C4-2B (cell line): Measurements from ENCODE around the gene ATXN1.

ENCODE experiments used
- ZFX ChIP-seq: fragments of 450-650 bp; IDR thresholded peaks from 2 replicates; pipeline ENCODE4 v1.6.1; 2017
- TF ChIP-seq, protein P1 (sequence below): fragments of 450-650 bp; conservative IDR thresholded peaks from 2 replicates; pipeline ENCODE4 v1.5.1; 2017; ENCODE audit warnings: mild to moderate bottlenecking

DNA sequence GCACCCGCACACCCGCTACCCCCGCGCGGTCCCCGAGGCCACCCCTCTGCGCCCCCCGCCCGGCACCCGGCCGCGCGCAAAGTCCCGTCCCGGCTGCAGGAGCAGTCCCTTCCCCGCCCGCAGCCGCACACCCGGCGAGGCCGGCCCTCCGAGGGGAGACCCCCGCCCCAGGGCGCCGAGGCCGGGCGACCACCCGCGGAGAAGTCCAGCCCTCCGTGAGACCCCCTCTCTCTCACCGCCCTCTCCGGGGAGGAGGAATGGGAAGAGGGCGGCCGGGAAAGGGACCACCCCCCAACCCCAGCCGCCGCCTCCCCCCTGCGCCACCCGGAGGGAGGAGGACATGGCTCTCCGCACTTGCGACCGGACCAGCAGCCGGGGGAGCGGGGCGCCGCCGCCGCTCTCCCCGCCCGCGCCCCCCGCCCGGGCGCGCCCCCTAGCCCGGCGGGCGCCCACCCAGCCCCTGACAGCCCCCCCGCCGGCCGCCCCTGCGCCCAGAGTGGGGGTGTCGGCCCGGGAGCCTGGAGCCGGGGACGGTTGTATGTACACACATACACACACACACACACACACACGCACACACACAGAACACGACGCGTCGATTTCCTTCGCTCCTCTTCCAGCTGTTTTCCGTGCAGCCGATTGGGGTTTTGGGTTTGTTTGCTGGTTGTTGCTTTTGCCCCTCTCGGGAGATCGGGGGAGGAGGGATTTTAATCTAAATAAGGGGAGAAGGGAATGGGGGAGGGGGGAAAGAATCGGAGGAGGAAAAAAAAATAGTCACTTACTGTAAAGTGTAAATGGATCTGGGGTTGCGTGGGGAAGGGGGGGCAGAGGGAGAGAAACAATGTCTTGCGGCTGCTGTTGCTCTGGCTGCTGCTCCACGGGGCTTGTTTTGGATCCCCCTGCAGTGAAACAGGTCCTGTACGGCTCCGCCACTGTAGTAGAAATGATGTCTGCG lies at the start of gene ATXN1:
- TF ChIP-seq, protein P1, sequence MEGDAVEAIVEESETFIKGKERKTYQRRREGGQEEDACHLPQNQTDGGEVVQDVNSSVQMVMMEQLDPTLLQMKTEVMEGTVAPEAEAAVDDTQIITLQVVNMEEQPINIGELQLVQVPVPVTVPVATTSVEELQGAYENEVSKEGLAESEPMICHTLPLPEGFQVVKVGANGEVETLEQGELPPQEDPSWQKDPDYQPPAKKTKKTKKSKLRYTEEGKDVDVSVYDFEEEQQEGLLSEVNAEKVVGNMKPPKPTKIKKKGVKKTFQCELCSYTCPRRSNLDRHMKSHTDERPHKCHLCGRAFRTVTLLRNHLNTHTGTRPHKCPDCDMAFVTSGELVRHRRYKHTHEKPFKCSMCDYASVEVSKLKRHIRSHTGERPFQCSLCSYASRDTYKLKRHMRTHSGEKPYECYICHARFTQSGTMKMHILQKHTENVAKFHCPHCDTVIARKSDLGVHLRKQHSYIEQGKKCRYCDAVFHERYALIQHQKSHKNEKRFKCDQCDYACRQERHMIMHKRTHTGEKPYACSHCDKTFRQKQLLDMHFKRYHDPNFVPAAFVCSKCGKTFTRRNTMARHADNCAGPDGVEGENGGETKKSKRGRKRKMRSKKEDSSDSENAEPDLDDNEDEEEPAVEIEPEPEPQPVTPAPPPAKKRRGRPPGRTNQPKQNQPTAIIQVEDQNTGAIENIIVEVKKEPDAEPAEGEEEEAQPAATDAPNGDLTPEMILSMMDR, result peak; percentile 13; the same call in 1 of the 2 replicates
- TF ChIP-seq ZFX, result no peak
